ENCODE measurements around the gene CORO7.

CORO7 gene

GRCh38 chr16:4369007-4369733 lies 47.2 kb downstream of the CORO7 start:
- DNase-seq: no peak

GRCh38 chr16:4367393-4367856 lies 49.0 kb downstream of the CORO7 start:
- DNase-seq: no peak

GRCh38 chr16:4366016-4366415 lies 50.4 kb downstream of the CORO7 start:
- DNase-seq: no peak

GRCh38 chr16:4365615-4366014 lies 50.8 kb downstream of the CORO7 start:
- no peak for DNase-seq

- DNase-seq: no peak
Measured at GRCh38 chr16:4365014-4365406, 51.4 kb downstream of the CORO7 start.

GRCh38 chr16:4364196-4365013 lies 52.0 kb downstream of the CORO7 start:
- DNase-seq: no peak

GRCh38 chr16:4362476-4363135 lies 53.8 kb downstream of the CORO7 start:
- no peak for DNase-seq

GRCh38 chr16:4361944-4362311 lies 54.5 kb downstream of the CORO7 start:
- DNase-seq: no peak

GRCh38 chr16:4361033-4361943 lies 55.1 kb downstream of the CORO7 start:
- DNase-seq: no peak

- DNase-seq: no peak
Measured at GRCh38 chr16:4360538-4361021, 55.8 kb downstream of the CORO7 start.

- DNase-seq: no peak
Measured at GRCh38 chr16:4359914-4360313, 56.5 kb downstream of the CORO7 start.

GRCh38 chr16:4358831-4359561 lies 57.4 kb downstream of the CORO7 start:
- DNase-seq: peak; percentile 68

GRCh38 chr16:4358236-4358635 lies 58.2 kb downstream of the CORO7 start:
- DNase-seq: no peak

GRCh38 chr16:4356820-4357219 lies 59.6 kb downstream of the CORO7 start:
- DNase-seq: no peak

- no peak for DNase-seq
Measured at GRCh38 chr16:4354512-4355409, 61.6 kb downstream of the CORO7 start.

- no peak for DNase-seq
Measured at GRCh38 chr16:4353675-4354074, 62.7 kb downstream of the CORO7 start.

- no peak for DNase-seq
Measured at GRCh38 chr16:4352843-4353242, 63.6 kb downstream of the CORO7 start.

- no peak for DNase-seq
Measured at GRCh38 chr16:4351880-4352279, 64.5 kb downstream of the CORO7 start.

- peak; percentile 99 for DNase-seq
Measured at GRCh38 chr16:4350787-4351659, 65.4 kb downstream of the CORO7 start, which contains the start of gene PAM16. Gene PAM16, minus strand, starts transcription at chr16:4351321. Its CDS starts 87 bp downstream, at chr16:4351234.

All from stimulated activated CD4-positive, alpha-beta T cell treated with anti-CD3 and anti-CD28 coated beads, Interleukin-12 subunit alpha, Interleukin-12 subunit beta, amount 100 ng/mL, for 4 hours (primary cell).